ENCODE results near the gene SLC35F2.
"Not testable (repeated sequence)": the region's sequence is repeated elsewhere in the genome, so short reads cannot be mapped to it uniquely, and the experiment has no call there.

Gene SLC35F2

DNA sequence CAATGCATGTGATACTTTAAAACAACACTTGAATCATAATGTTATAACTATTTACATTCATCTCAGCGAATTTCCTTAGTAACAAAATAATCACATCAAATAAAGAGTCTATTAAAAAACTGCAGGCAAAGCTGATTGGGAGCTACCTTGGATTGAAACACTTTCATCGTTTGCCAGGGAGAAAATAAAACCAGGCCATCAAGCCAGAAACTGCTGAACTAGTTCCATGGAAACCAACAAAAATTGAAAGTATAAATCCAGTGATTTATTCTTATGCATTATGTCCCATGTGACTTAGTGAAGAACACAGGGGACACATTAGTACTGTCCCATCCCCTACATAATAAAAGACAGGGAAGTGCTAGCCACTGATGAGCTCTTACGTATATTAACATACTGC is 21.7 kb downstream of the SLC35F2 start:
- TF ChIP-seq, protein P1, sequence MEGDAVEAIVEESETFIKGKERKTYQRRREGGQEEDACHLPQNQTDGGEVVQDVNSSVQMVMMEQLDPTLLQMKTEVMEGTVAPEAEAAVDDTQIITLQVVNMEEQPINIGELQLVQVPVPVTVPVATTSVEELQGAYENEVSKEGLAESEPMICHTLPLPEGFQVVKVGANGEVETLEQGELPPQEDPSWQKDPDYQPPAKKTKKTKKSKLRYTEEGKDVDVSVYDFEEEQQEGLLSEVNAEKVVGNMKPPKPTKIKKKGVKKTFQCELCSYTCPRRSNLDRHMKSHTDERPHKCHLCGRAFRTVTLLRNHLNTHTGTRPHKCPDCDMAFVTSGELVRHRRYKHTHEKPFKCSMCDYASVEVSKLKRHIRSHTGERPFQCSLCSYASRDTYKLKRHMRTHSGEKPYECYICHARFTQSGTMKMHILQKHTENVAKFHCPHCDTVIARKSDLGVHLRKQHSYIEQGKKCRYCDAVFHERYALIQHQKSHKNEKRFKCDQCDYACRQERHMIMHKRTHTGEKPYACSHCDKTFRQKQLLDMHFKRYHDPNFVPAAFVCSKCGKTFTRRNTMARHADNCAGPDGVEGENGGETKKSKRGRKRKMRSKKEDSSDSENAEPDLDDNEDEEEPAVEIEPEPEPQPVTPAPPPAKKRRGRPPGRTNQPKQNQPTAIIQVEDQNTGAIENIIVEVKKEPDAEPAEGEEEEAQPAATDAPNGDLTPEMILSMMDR (IDR thresholded peaks at IDR 0.05; ENCODE audit: extremely low read depth, missing control alignments) = no peak
- DNase-seq (ENCODE audit: low spot score) = no peak

DNA sequence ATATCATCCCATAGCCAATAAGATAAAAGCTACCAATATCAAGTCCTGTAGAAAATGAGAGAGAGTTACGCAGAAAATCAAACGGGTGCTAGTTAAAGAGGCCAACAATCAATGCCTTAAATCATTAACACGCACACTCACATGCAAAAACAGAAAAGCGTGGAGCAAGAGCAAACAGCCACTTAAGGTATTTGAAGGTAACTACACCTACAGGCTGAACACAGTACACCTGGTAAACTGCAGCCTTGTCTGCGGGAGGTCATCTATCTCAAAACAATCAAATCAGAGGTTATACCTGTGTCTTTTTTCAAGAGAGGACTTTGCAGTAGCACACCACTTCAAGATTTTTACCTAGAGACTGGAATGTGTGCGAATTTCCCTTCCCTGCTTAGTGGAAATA is 23.6 kb downstream of the SLC35F2 start:
- TF ChIP-seq, protein P1 (IDR thresholded peaks at IDR 0.05; ENCODE audit: extremely low read depth, missing control alignments) = no peak
- DNase-seq (ENCODE audit: low spot score) = no peak

DNA sequence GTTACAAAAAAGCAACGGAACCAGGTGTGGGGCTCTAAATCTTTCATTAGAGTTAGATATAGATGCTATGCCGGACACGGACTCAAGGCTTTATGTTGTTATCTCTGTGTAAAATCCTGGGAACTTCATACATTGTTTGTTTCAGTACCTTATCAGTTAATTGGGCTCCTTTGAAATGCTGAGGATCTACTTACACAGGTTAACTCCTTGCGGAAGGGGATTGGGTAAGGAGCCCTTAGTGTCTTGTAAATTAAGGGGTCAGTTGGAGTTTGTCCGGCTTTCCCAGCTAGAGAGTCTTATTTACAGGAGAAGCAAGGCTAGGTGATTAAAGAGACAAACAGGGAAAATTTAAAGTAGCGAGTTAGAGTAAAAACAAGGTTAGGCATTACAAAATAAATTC is 24.7 kb downstream of the SLC35F2 start:
- DNase-seq (ENCODE audit: low spot score) = not testable (repeated sequence)

DNA sequence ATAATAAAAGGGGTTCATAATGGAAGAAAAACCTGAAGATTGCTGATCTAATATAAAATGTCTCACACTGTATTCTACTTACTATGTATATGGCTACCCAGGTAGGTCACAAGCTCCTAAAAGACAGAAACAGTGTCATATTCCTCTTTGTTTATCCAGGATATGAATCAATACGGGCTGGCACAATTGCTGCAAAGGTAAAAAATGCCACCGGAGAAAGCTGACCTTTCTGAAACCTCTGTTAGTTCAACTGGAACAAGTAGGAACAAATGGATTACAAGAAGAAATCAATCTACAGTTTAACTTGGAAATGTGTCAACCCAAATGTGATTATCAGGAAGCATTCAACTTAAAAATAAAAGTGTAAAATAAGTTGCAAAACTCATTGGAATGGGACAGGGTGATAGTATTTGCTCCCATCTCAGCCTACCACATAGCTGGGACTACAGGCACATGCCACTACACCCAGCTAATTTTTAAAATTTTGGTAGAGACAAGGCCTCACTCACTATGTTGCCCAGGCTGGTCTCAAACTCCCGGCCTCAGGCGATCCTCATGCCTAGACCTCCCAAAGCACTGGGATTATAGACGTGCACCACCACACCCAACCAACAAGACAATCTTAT is 27.6 kb downstream of the SLC35F2 start:
- TF ChIP-seq, protein P1 (IDR thresholded peaks at IDR 0.05; ENCODE audit: extremely low read depth, missing control alignments) = no peak
- DNase-seq (ENCODE audit: low spot score) = no peak

DNA sequence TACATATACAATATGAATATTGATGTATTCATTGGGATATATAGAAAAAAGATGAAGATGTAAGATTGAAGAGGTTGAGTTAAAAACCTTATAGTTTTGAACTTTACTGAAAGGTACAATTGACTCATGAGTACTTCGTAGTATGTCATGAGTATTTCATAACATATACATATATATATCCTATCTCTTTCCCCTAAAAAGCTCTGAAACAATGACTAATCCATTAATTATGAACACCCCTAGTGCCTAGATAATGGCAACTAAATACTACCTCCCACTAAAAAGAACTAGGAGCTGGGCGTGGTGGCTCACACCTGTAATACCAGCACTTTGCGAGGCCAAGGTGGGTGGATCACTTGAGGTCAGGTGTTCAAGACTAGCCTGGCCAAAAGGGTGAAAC is 31.5 kb downstream of the SLC35F2 start:
- TF ChIP-seq, protein P1 (IDR thresholded peaks at IDR 0.05; ENCODE audit: extremely low read depth, missing control alignments) = no peak
- no peak for DNase-seq (ENCODE audit: low spot score)

DNA sequence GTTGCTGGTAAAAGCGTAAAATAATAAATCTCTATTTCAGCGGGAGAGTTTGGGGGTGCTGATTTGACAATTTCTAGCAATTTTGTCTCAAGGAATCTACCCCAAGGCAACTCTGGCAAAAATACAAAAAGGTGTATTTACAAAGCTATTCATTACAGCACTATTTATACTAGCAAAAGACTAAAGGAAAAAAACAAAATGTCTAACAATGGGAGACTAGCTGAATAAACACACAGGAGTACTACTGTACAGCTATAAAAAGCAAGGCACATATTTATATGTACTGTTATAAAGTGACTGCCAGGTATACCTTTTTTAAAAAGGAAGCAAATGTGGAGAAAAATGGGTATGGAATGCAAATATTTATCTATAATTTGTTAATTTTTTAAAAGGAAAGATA is 32.7 kb downstream of the SLC35F2 start:
- TF ChIP-seq, protein P1 (IDR thresholded peaks at IDR 0.05; ENCODE audit: extremely low read depth, missing control alignments) = no peak
- DNase-seq (ENCODE audit: low spot score) = no peak

DNA sequence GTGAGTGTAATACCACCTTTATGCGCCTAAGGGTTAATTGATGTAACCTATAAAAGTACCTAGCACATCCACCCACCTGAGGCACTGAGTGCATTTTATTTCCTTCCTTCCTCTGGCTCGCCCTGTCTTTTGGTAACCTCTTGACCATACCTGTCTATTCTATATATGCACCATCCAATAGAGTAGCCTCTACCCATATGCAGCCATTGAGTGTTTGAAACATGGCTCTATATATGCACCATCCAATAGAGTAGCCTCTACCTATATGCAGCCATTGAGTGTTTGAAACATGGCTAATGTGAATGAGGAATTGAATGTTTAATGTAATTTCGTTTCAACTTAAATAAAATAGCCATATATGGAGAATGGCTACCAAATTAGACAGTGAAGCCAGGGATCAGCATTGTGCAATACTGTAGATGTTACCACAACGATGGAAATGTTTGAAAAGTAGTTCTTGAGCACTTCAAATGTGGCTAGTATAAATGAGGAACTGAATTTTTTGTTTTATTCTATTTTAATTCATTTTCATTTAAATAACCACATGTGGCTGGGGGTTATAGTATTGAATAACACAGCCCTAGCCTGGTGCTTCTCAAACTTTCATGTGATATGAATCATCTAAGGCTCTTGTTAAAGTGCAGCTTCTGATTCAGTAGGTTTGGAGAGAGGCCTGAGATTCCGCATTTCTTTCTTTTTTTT is 33.8 kb downstream of the SLC35F2 start:
- DNase-seq (ENCODE audit: low spot score) = no peak
- TF ChIP-seq, protein P1 (IDR thresholded peaks at IDR 0.05; ENCODE audit: extremely low read depth, missing control alignments) = no peak

Measured in GM20000 (cell line).